DND-41 (cell line): Measurements from ENCODE around the gene OR2L2.
"Not testable (repeated sequence)": the region's sequence is repeated elsewhere in the genome, so short reads cannot be mapped to it uniquely, and the experiment has no call there.

Experiments used
- ATAC-seq: fragments of 200-7000 bp; cut with Tn5 transposase; 3 replicates; pipeline ENCODE4 v1.9.1; 2021; ENCODE audit warnings: low read depth; ENCODE audit not compliant: insufficient read depth
- DNase-seq: peaks from one replicate; pipeline ENCODE4 v3.0.0-alpha.2; 2020
- H2AFZ ChIP-seq: 2 replicates; pipeline ENCODE4 v1.6.0; 2012; ENCODE audit warnings: low read depth, low read length
- H3K27ac ChIP-seq: 2 replicates; pipeline ENCODE4 v1.5.1; 2012; ENCODE audit warnings: low read length, inconsistent platforms
- H3K27me3 ChIP-seq: fragments of 200-600 bp; sonication (generic); 2 replicates; pipeline ENCODE4 v1.6.0; 2012; ENCODE audit warnings: low read length, mild to moderate bottlenecking, inconsistent platforms; ENCODE audit not compliant: insufficient read depth, poor library complexity
- H3K36me3 ChIP-seq: 2 replicates; pipeline ENCODE4 v1.5.1; 2012; ENCODE audit warnings: low read length, inconsistent platforms; ENCODE audit not compliant: insufficient read depth
- H3K4me1 ChIP-seq: 2 replicates; pipeline ENCODE4 v1.5.1; 2012; ENCODE audit warnings: mild to moderate bottlenecking, low read length; ENCODE audit not compliant: insufficient read depth
- H3K4me2 ChIP-seq: 2 replicates; pipeline ENCODE4 v1.6.0; 2012; ENCODE audit warnings: mild to moderate bottlenecking, moderate library complexity, low read length, inconsistent platforms; ENCODE audit not compliant: insufficient read depth
- H3K4me3 ChIP-seq, 2 experiments: fragments of 200-600 bp in 1 of 2; shearing (Covaris generic) in 1 of 2; 2 replicates each; pipeline ENCODE4 v1.5.1; 2012 to 2016; ENCODE audit warnings: inconsistent platforms in 2 of 2, low read length in 2 of 2, mild to moderate bottlenecking in 2 of 2, low read depth in 1 of 2, moderate library complexity in 1 of 2
- H3K79me2 ChIP-seq: 2 replicates; pipeline ENCODE4 v1.6.0; 2012; ENCODE audit warnings: low read length, inconsistent platforms; ENCODE audit not compliant: insufficient read depth
- H3K9ac ChIP-seq: 2 replicates; pipeline ENCODE4 v1.6.0; 2012; ENCODE audit warnings: low read depth, mild to moderate bottlenecking, inconsistent platforms, low read length, moderate library complexity
- H3K9me3 ChIP-seq: 2 replicates; pipeline ENCODE4 v1.5.1; 2012; ENCODE audit warnings: low read length, moderate library complexity, mild to moderate bottlenecking, inconsistent platforms; ENCODE audit not compliant: insufficient read depth, severe bottlenecking
- H4K20me1 ChIP-seq: 2 replicates; pipeline ENCODE4 v1.6.0; 2012; ENCODE audit warnings: low read length; ENCODE audit not compliant: insufficient read depth
- CTCF ChIP-seq: IDR thresholded peaks from 2 replicates; pipeline ENCODE4 v1.5.1; 2012; ENCODE audit warnings: borderline replicate concordance, low read length, moderate library complexity, mild to moderate bottlenecking; ENCODE audit not compliant: poor library complexity, severe bottlenecking; ENCODE audit errors: extremely low read depth
- EZH2 ChIP-seq: IDR thresholded peaks from 3 replicates; pipeline ENCODE4 v1.6.1; 2012; ENCODE audit warnings: borderline replicate concordance, low read depth, mild to moderate bottlenecking, moderate library complexity, low read length, inconsistent platforms; ENCODE audit not compliant: severe bottlenecking

OR2L2 gene

GRCh38 chr1:248055261-248055660, 25.4 kb downstream of the OR2L2 start:
- TF ChIP-seq CTCF (no peak), EZH2 (no peak)
- no peak overlapping the region for H2AFZ ChIP-seq
- ATAC-seq = no peak
- H3K9ac ChIP-seq = no peak overlapping the region
- no peaks in the 10 kb centered on the region for H3K36me3 ChIP-seq
- no peaks in the 10 kb centered on the region for H4K20me1 ChIP-seq
- no peak overlapping the region for H3K4me2 ChIP-seq
- H3K27ac ChIP-seq = no peak overlapping the region
- H3K4me3 ChIP-seq = no peak overlapping the region
- H3K27me3 ChIP-seq = no peaks in the 10 kb centered on the region
- DNase-seq = no peak
- no peaks in the 10 kb centered on the region for H3K79me2 ChIP-seq
- no peaks in the 10 kb centered on the region for H3K4me1 ChIP-seq
- H3K9me3 ChIP-seq = no peaks in the 10 kb centered on the region

GRCh38 chr1:248065071-248065470, 35.2 kb downstream of the OR2L2 start:
- no peaks in the 10 kb centered on the region for H3K9me3 ChIP-seq
- no peak for TF ChIP-seq EZH2
- TF ChIP-seq CTCF = no peak
- H3K36me3 ChIP-seq = no peaks in the 10 kb centered on the region
- no peaks in the 10 kb centered on the region for H3K27me3 ChIP-seq
- no peak overlapping the region for H3K4me3 ChIP-seq
- H4K20me1 ChIP-seq = no peaks in the 10 kb centered on the region
- no peaks in the 10 kb centered on the region for H3K4me1 ChIP-seq
- no peak for ATAC-seq
- no peak overlapping the region for H3K27ac ChIP-seq
- H3K79me2 ChIP-seq = no peaks in the 10 kb centered on the region
- no peak overlapping the region for H3K9ac ChIP-seq
- DNase-seq = no peak
- no peak overlapping the region for H2AFZ ChIP-seq
- no peak overlapping the region for H3K4me2 ChIP-seq

GRCh38 chr1:248065604-248066003, 35.7 kb downstream of the OR2L2 start:
- no peaks in the 10 kb centered on the region for H3K4me1 ChIP-seq
- H3K4me3 ChIP-seq = no peak overlapping the region
- H3K79me2 ChIP-seq = no peaks in the 10 kb centered on the region
- no peak overlapping the region for H3K9ac ChIP-seq
- H3K27me3 ChIP-seq = no peaks in the 10 kb centered on the region
- no peaks in the 10 kb centered on the region for H3K36me3 ChIP-seq
- DNase-seq (no peak), ATAC-seq (no peak)
- no peak overlapping the region for H2AFZ ChIP-seq
- H3K4me2 ChIP-seq = no peak overlapping the region
- H3K27ac ChIP-seq = no peak overlapping the region
- H3K9me3 ChIP-seq = no peaks in the 10 kb centered on the region
- no peaks in the 10 kb centered on the region for H4K20me1 ChIP-seq
- TF ChIP-seq CTCF = no peak
- TF ChIP-seq EZH2 = no peak

GRCh38 chr1:248083864-248084263, 54.0 kb downstream of the OR2L2 start:
- not testable (repeated sequence) for H3K9me3 ChIP-seq, H3K4me1 ChIP-seq, H3K79me2 ChIP-seq, H3K36me3 ChIP-seq, DNase-seq, H3K4me3 ChIP-seq, H4K20me1 ChIP-seq, H3K27ac ChIP-seq, ATAC-seq, H3K4me2 ChIP-seq, H3K27me3 ChIP-seq, H2AFZ ChIP-seq, H3K9ac ChIP-seq
